ENCODE data around the gene WWC2. TPM values are rescaled to one million over a fixed set of nuclear protein-coding genes. Genes with fewer than 3 reads are reported as not detected.

WWC2 gene
- total RNA-seq, 1 donor from 2014 or later = 26.0 TPM

GRCh38 chr4:183328832-183329231 is 229.8 kb downstream of the WWC2 start:
- peak; percentile 21 to 31 for DNase-seq (ENCODE audit: low read depth in 2 of 2)

GRCh38 chr4:183329244-183329643 is 230.2 kb downstream of the WWC2 start:
- DNase-seq (ENCODE audit: low read depth in 2 of 2) = no peak

- DNase-seq (ENCODE audit: low read depth in 2 of 2) = no peak
These were observed 231.1 kb downstream of the WWC2 start for GRCh38 chr4:183329954-183330742.

- DNase-seq (ENCODE audit: low read depth in 2 of 2) = no peak
These were observed 231.8 kb downstream of the WWC2 start for GRCh38 chr4:183330841-183331240.

GRCh38 chr4:183332447-183332846 is 233.4 kb downstream of the WWC2 start:
- no peak for DNase-seq (ENCODE audit: low read depth in 2 of 2)

- DNase-seq (ENCODE audit: low read depth in 2 of 2) = no peak
These were observed 234.1 kb downstream of the WWC2 start for GRCh38 chr4:183333202-183333601.

GRCh38 chr4:183333983-183334382 is 234.9 kb downstream of the WWC2 start:
- peak; percentile 61 to 78 for DNase-seq (ENCODE audit: low read depth in 2 of 2)

- peak; percentile 66 to 97 for DNase-seq (ENCODE audit: low read depth in 2 of 2)
These were observed 236.4 kb downstream of the WWC2 start for GRCh38 chr4:183335369-183335940.

GRCh38 chr4:183337349-183337748 is 238.3 kb downstream of the WWC2 start:
- DNase-seq (ENCODE audit: low read depth in 2 of 2) = no peak

- peak in 1 of 2 donors; percentile 28 for DNase-seq (ENCODE audit: low read depth in 2 of 2)
These were observed 238.8 kb downstream of the WWC2 start for GRCh38 chr4:183337833-183338232.

- no peak for DNase-seq (ENCODE audit: low read depth in 2 of 2)
These were observed 243.8 kb downstream of the WWC2 start for GRCh38 chr4:183342541-183343533.

GRCh38 chr4:183343730-183344129 is 244.7 kb downstream of the WWC2 start:
- DNase-seq (ENCODE audit: low read depth in 2 of 2) = no peak

GRCh38 chr4:183344523-183345255 is 245.6 kb downstream of the WWC2 start:
- peak in 1 of 2 donors; percentile 49 for DNase-seq (ENCODE audit: low read depth in 2 of 2)

GRCh38 chr4:183345261-183345660 is 246.2 kb downstream of the WWC2 start:
- no peak for DNase-seq (ENCODE audit: low read depth in 2 of 2)

GRCh38 chr4:183347146-183347545 is 248.1 kb downstream of the WWC2 start:
- no peak for DNase-seq (ENCODE audit: low read depth in 2 of 2)

GRCh38 chr4:183347566-183347965 is 248.5 kb downstream of the WWC2 start:
- no peak for DNase-seq (ENCODE audit: low read depth in 2 of 2)

- DNase-seq (ENCODE audit: low read depth in 2 of 2) = no peak
These were observed 249.1 kb downstream of the WWC2 start for GRCh38 chr4:183348136-183348535.

- DNase-seq (ENCODE audit: low read depth in 2 of 2) = peak; percentile 77 to 92
These were observed 249.9 kb downstream of the WWC2 start for GRCh38 chr4:183348706-183349659.

GRCh38 chr4:183349673-183350072 is 250.6 kb downstream of the WWC2 start:
- peak in 1 of 2 donors; percentile 27 for DNase-seq (ENCODE audit: low read depth in 2 of 2)
